AG10803 (cell line): ENCODE measurements around the gene BRF1.

Experiments
- DNase-seq: peaks from one replicate; pipeline ENCODE4 v3.0.0; 2010; ENCODE audit warnings: low read depth
- H3K4me3 ChIP-seq: 2 replicates; pipeline ENCODE4 v1.5.1; 2011; ENCODE audit warnings: mild to moderate bottlenecking, low read length, control low read depth
- TF ChIP-seq, protein P1 (sequence below): conservative IDR thresholded peaks from 2 replicates; pipeline ENCODE4 v1.5.1; 2011; ENCODE audit warnings: mild to moderate bottlenecking, low read length, control low read depth, inconsistent platforms

Gene BRF1

GRCh38 chr14:105221598-105222178 lies 79.1 kb downstream of the BRF1 start:
- TF ChIP-seq, protein P1, sequence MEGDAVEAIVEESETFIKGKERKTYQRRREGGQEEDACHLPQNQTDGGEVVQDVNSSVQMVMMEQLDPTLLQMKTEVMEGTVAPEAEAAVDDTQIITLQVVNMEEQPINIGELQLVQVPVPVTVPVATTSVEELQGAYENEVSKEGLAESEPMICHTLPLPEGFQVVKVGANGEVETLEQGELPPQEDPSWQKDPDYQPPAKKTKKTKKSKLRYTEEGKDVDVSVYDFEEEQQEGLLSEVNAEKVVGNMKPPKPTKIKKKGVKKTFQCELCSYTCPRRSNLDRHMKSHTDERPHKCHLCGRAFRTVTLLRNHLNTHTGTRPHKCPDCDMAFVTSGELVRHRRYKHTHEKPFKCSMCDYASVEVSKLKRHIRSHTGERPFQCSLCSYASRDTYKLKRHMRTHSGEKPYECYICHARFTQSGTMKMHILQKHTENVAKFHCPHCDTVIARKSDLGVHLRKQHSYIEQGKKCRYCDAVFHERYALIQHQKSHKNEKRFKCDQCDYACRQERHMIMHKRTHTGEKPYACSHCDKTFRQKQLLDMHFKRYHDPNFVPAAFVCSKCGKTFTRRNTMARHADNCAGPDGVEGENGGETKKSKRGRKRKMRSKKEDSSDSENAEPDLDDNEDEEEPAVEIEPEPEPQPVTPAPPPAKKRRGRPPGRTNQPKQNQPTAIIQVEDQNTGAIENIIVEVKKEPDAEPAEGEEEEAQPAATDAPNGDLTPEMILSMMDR = no peak
- DNase-seq = no peak
- H3K4me3 ChIP-seq = no peak overlapping the region

- DNase-seq = no peak
- TF ChIP-seq, protein P1 = no peak
- H3K4me3 ChIP-seq = no peak overlapping the region
Measured at GRCh38 chr14:105220699-105221597, 79.9 kb downstream of the BRF1 start.

GRCh38 chr14:105219753-105220152 lies 81.0 kb downstream of the BRF1 start:
- TF ChIP-seq, protein P1 = no peak
- no peak overlapping the region for H3K4me3 ChIP-seq
- DNase-seq = no peak

DNA sequence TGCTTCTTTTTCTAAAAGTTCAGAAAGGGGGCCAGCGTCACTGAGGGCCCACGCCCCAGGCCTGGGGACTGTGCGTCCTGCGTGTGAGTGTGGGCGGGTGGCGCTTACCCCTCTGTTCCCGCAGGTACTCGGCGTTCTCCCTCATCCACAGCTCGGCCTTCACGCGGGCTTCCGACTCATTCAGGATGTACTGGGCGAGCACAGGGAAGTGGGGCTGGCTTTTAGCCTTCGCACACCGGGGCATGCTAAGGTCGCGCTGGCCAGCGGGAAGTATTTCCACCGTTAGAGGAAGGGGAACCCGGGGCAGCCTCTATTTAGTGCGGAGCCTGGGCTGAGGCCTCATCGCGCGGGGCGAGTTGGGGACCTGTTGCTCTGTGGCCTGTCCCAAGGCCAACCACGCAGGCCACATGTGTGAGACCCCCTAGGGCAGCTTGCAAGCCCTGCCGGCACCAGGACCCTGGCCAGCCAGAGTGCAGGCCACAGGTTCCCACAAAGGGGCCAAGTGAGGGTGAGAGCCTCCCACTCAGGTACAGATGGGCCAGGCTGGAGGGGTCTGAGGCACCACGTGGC lies 81.7 kb downstream of the BRF1 start:
- TF ChIP-seq, protein P1 = no peak
- no peak for DNase-seq
- H3K4me3 ChIP-seq = no peak overlapping the region

GRCh38 chr14:105218611-105219010 lies 82.2 kb downstream of the BRF1 start:
- no peak overlapping the region for H3K4me3 ChIP-seq
- no peak for DNase-seq
- TF ChIP-seq, protein P1 = no peak

DNA sequence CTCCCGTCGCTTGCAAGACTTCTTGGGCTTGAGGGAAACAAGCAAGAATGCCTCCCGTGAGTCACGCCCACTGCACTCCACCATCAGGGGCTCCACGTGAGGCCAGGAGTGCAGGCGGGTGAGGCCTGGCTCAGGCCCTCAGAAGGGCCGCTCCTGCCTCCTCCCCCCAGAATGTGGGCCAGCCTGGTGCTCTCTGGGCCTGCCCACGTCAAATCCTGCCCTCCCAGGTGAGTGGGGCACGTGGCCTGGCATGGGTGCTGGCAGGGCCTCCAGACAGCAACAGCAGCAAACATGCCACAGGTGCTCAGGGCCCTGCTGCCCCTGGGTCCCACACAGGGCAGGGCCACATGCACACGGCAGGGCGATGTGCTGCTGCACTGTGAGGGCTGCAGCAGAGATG lies 83.0 kb downstream of the BRF1 start:
- TF ChIP-seq, protein P1 = no peak
- DNase-seq = no peak
- H3K4me3 ChIP-seq = no peak overlapping the region
